ENCODE data around the gene SMAD3.

SMAD3 gene

DNA sequence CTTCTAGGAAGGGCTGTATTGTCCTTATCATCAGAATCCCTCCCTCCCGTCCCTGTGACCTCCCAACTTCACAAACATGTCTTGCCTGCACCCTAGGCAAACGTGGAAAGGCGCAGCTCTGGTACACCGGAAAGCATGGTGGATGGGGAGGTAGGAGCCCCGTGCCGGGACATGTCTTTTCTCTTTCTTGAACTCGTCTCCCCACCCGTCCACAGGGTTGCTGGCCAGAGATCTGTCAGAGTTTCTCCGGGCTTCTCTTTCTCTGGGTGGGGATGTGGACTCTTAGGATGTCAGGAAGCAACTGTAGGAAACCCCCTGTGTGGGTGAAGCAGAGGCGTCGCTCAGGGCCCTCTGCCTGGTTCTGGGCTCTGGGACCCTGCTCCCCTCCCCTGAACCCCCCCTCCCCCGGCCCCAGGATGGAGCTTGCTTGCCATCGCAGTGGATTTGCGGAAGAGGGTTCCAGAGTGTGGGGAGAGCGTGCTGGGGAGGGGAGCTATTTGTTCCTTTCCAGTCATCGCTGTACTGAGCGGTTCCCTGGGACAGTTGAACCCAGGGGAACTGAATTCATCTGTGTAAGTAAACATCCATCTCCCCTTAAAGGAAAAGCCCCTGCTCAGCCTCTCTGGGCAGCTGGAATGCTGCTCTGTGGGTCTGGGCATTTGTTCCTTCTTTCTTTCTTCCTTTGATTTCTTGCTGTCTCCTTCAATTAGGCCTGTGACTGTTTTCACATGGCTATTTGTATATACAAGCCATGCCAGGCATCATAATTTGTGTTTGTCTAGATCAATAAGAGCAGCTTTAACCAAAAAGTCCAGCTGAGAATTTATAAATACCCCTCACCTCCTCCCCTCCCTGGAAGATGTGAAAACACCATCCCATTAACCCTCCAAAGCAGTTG is 72.8 kb downstream of the SMAD3 start:
- H3K27ac ChIP-seq, result no peak overlapping the region
- TF ChIP-seq, protein P1, sequence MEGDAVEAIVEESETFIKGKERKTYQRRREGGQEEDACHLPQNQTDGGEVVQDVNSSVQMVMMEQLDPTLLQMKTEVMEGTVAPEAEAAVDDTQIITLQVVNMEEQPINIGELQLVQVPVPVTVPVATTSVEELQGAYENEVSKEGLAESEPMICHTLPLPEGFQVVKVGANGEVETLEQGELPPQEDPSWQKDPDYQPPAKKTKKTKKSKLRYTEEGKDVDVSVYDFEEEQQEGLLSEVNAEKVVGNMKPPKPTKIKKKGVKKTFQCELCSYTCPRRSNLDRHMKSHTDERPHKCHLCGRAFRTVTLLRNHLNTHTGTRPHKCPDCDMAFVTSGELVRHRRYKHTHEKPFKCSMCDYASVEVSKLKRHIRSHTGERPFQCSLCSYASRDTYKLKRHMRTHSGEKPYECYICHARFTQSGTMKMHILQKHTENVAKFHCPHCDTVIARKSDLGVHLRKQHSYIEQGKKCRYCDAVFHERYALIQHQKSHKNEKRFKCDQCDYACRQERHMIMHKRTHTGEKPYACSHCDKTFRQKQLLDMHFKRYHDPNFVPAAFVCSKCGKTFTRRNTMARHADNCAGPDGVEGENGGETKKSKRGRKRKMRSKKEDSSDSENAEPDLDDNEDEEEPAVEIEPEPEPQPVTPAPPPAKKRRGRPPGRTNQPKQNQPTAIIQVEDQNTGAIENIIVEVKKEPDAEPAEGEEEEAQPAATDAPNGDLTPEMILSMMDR (conservative IDR thresholded peaks at IDR 0.05), result no peak
- no peak for TF ChIP-seq ZFX (IDR thresholded peaks at IDR 0.05)

DNA sequence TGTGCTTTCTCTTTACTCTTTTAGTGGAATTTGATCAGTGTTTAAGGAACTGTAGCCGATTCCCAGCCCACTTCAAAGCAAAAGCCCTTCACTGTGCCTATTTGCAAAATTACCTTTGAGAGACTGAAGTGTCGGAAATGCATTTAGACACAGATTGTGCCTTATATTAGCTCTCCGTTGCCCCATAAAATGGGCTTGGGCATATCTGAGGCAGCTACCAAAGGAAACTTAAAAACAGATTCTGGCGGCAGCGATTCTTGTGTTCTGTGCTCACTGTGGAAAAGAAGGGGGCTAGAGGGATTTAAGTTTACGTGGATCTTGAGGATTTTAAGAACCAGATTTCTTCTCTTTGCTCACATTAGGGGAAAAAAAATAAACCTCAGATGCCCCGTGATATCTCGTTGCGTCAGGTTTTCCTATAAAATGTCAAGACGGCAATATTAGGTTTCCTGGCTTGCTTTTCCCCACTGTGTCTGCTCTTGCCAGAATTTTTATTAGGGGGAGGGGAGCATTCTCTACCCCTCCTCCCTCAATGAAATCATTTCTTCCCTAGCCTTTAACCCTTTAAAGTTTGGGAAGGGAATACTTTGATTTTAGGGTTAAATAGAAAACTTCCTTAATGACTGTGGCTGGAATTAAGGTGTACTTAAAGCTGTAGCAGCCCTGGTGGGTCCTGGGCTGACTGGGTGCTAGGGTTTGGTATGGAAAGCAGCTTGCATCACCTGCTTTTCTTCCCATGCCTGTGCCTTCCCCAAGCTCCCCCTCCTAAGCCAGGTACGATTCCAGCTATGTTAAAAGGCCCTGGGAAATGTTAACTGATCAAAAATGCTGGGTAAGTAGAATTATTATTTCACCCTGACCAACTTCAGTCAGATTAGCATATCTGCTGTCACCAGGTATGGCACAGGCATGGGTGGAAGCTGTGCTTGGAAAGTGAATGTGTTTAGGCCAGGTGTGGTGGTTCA is 73.8 kb downstream of the SMAD3 start:
- H3K27ac ChIP-seq, result no peak overlapping the region
- TF ChIP-seq, protein P1 (conservative IDR thresholded peaks at IDR 0.05), result no peak
- no peak for TF ChIP-seq ZFX (IDR thresholded peaks at IDR 0.05)

DNA sequence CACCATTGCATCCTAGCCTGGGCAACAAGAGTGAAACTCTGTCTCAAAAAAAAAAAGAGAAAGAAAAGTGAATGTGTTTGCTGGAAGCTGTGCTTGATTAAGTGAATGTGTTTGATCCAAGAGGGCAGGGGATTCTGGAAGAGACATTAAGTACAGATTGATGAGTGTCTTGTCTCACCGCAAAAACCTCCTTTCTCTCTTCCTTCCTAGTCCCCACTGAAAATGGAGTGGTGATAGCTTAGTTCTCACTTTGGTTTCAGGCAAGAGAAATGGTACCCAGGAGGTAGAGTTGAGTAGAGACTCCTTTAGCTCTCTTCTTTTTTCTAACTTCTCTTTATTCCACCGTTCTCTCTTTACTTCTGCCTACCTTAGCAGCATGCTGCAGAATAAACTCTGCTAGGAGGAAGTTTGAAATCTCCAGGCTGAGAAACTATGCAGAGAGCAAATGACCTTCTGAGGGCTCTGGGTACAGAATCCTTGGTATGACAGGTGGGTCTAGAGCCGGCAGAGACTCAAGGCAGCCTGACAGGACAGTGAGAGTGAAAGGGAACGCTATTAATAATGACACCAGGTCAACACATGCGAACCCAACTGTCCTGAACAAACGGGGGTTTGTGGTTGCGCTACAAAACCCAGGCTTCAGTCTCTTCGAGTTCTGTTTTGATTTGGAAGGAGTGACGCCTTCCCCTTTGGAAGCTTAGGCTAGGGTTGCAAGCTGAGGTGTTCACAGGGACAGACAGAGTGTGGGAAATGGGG is 74.9 kb downstream of the SMAD3 start:
- H3K27ac ChIP-seq, result no peak overlapping the region
- no peak for TF ChIP-seq ZFX (IDR thresholded peaks at IDR 0.05)
- TF ChIP-seq, protein P1 (conservative IDR thresholded peaks at IDR 0.05), result no peak

DNA sequence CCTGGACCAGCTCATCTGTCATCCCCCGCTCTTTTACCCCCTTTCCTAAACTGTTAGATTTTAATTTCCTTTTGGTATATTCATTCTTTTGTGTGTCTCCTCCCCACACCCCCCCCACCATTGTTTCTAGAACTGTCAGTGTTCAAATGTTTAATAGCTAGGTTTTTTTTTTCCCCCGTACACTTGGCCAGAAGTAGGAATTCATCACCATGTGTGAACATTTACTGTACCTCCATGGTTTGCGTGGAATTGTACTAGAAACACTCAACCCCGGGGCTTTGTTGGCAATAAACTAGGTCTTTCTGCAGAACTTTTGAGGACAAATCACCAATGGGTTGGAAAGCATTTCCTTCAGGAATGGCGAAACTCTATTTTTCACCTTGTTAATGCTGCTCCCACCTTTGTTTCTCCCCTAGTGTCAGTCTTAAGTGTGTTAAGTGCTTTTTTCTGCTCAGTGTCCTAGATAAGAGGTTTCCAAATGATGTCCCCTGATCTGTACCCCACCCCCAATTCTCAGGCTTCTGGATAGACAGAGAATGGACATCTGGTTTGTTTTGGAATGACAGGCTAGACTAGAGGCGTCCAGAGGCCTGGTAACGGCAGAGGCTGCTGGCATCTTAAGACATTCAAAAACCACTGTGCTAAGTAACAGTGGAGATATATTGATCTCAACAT is 76.8 kb downstream of the SMAD3 start:
- TF ChIP-seq, protein P1 (conservative IDR thresholded peaks at IDR 0.05), result no peak
- TF ChIP-seq ZFX (IDR thresholded peaks at IDR 0.05), result no peak
- no peak overlapping the region for H3K27ac ChIP-seq

DNA sequence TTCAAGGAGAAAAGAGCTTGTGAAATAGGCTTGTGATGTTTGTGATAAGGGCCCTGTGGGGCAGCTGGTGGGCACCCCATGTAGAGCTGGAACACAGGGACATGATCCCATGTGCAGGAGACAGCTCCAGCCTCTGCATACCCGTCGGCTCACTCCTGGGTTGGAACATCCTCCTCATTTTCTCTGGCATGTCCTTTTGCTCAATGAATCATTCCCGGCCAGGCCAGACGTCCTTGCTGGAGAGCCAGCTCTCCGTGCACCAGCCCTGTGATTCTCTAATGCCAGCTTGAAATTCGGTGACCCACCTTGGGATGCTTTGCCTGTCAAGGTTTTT is 77.3 kb downstream of the SMAD3 start:
- TF ChIP-seq, protein P1 (conservative IDR thresholded peaks at IDR 0.05), result no peak
- no peak for TF ChIP-seq ZFX (IDR thresholded peaks at IDR 0.05)
- H3K27ac ChIP-seq, result no peak overlapping the region

DNA sequence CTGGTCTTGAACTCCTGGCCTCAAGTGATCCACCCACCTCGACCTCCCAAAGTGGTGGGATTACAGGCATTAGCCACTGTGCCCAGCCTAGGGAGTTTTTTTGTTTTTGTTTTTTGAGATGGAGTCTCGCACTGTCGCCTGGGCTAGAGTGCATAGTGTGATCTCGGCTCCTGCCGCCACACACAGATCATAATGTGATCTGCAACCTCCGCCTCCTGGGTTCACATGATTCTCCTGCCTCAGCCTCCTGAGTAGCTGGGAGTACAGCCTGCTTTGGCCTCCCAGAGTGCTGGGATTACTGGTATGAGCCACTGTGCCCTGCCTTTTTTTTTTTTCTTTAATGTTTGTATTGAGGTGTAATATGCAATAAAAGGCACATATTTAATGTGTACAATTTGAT is 78.2 kb downstream of the SMAD3 start:
- H3K27ac ChIP-seq, result no peak overlapping the region
- TF ChIP-seq, protein P1 (conservative IDR thresholded peaks at IDR 0.05), result no peak
- TF ChIP-seq ZFX (IDR thresholded peaks at IDR 0.05), result no peak

All from C4-2B (cell line).